ENCODE measurements around the gene SLC23A2. TPM values are rescaled to one million over a fixed set of nuclear protein-coding genes. Genes with fewer than 3 reads are reported as not detected.

Gene SLC23A2
- total RNA-seq, 1 donor from 2014 or later: 17.0 TPM

GRCh38 chr20:4820806-4821518 is 180.3 kb downstream of the SLC23A2 start:
- intact Hi-C loops (cut with micrococcal nuclease): no loop called here

DNA sequence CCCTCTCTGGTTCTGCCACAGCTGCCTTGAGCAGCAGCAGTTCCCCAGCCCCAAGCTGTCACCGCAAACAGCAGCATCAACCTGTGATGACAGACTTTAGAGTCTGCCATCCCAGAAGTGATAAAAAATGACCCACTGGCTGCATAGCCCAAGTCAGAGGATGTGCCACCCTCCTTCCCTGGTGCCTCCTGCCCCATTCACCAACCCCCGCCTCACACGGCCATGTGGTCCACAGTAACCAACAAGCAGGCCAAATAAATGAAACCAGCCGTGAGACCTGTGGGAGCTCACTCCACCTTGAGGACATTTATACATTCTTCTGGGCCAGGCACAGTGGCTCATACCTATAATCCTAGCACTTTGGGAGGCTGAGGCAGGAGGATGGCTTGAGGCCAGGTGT is 181.4 kb downstream of the SLC23A2 start:
- intact Hi-C loops (cut with micrococcal nuclease): no loop called here

- intact Hi-C loops (cut with micrococcal nuclease): no loop called here
These were observed 184.1 kb downstream of the SLC23A2 start for GRCh38 chr20:4817230-4817671.

DNA sequence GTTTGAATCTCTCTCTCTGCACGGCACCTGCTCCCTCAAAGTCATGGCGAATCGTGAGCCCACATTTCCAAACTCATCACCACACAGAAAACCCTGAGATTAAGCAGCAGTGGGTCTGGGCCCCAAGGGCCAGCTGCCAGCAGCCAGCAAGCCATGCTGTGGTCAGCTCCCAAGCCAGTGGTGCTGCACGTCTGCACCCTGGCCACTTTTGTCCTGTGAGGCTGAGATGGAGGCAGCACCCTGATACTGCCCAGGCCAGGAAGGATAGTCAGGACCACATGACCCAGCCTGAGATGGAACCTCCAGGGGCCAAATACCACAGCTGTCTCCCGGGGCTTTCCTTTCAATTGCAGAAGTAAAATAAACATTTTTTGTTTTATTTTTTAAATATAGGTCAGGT is 185.7 kb downstream of the SLC23A2 start:
- intact Hi-C loops (cut with micrococcal nuclease): loop anchor here (2.0 kb wide), 1 partner anchor 27 kb away; no protein-coding TSS in a partner anchor

DNA sequence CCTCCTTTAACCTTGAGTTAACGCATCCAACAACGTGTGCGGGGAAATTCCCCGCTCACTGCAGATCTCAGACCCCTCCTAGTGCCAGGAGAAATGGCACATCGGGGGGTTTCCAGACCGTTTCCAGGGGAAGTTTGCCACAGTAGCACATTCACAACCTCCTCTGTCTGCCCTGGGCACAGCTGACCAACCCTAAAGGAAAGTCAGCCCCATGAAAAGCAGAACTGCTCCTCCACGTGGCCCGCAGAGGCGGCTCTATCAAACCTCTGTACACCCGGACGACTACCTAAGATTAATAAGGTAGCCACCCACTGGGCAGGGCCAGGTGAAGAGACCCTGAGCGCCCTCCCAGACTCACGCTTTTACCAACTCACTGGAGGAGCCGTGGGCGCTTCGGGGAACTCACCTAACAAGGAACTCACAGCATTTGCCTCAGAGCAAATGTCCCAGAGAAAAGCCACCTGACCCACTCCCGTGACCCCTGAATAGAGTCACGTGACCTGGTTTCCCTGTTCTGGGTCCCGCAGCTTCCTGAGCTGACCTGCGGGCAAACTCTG is 186.5 kb downstream of the SLC23A2 start:
- intact Hi-C loops (cut with micrococcal nuclease): loop anchor here (1.0 to 5.0 kb wide), 3 partner anchors 26 to 264 kb away; no protein-coding TSS in a partner anchor

GRCh38 chr20:4813863-4814695 is 187.2 kb downstream of the SLC23A2 start:
- intact Hi-C loops (cut with micrococcal nuclease): loop anchor here (1.0 to 5.0 kb wide), 3 partner anchors 25 to 264 kb away; no protein-coding TSS in a partner anchor

GRCh38 chr20:4813076-4813862 is 188.0 kb downstream of the SLC23A2 start:
- intact Hi-C loops (cut with micrococcal nuclease): loop anchor here (5.0 kb wide), 1 partner anchor 144 kb away; no protein-coding TSS in a partner anchor

- intact Hi-C loops (cut with micrococcal nuclease): loop anchor here (5.0 kb wide), 1 partner anchor 145 kb away; no protein-coding TSS in a partner anchor
These were observed 188.7 kb downstream of the SLC23A2 start for GRCh38 chr20:4812641-4813075.

GRCh38 chr20:4812216-4812615 is 189.1 kb downstream of the SLC23A2 start:
- intact Hi-C loops (cut with micrococcal nuclease): loop anchor here (5.0 kb wide), 1 partner anchor 145 kb away; no protein-coding TSS in a partner anchor

DNA sequence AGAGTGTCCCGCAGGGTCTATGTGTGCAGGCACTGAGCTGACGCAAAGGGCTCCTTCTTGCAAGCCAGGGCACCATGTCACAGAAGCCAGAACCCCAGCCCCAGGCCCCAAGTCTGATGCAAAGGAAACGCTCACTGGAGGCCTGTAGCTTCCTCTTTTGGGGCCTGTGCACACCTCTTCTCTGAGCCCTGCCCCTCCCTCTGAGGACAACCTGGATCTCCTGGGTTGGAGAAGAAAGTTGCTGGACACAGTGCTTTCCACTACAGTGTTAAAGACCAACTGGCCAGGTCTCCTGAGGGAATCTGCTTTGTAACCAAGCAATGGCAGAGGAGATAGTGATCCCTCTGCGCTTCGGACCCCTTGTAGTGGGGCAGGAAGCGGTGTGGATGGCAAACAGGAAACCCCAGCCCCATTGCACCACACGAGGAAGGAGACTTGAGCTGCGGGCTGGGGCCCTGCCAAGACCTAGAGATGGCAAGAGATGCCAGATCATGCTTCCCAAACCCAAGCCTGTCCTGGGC is 189.6 kb downstream of the SLC23A2 start:
- intact Hi-C loops (cut with micrococcal nuclease): loop anchor here (5.0 kb wide), 1 partner anchor 146 kb away; no protein-coding TSS in a partner anchor

DNA sequence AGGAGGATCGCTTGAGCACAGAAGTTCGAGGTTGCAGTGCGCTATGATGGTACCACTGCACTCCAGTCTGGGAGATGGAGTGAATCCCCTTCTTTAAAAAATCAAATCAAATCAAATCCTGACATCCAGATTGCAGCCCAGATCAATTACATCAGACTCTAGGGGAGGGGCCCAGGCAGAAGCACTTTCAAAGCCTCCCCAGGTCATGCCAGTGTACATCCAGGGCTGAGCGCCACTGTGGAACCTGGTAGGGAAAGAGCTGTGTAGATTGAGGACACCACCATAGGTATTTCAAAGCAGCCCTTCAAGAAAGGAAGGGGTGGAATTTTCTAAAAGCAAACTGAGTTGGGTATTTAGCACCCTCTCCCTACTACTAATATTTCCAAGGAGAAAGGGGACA is 190.1 kb downstream of the SLC23A2 start:
- intact Hi-C loops (cut with micrococcal nuclease): loop anchor here (5.0 kb wide), 1 partner anchor 146 kb away; no protein-coding TSS in a partner anchor

- intact Hi-C loops (cut with micrococcal nuclease): loop anchor here (5.0 kb wide), 1 partner anchor 147 kb away; no protein-coding TSS in a partner anchor
These were observed 190.8 kb downstream of the SLC23A2 start for GRCh38 chr20:4810426-4811019.

GRCh38 chr20:4809707-4810106 is 191.6 kb downstream of the SLC23A2 start:
- intact Hi-C loops (cut with micrococcal nuclease): loop anchor here (5.0 kb wide), 1 partner anchor 148 kb away; no protein-coding TSS in a partner anchor

DNA sequence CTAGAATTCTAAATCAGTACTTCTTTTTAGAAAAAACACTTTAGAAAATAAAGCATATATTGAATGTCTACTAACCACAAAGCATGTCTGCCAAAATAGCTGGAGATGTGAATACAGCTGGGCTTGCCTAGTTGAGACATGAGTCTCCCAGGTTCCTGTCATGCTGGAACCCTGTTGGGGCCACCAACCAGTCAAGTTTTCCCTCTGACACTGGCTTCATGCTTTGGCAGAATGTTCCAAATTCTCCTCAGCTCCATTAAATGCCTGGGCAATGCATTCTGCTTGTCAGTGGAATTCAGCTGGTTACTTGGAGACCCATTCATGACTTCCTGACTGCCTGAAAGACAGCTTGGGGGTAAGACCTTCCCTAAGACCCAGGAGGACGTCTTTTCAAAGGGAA is 192.4 kb downstream of the SLC23A2 start:
- intact Hi-C loops (cut with micrococcal nuclease): no loop called here

- intact Hi-C loops (cut with micrococcal nuclease): no loop called here
These were observed 195.5 kb downstream of the SLC23A2 start for GRCh38 chr20:4805663-4806449.

DNA sequence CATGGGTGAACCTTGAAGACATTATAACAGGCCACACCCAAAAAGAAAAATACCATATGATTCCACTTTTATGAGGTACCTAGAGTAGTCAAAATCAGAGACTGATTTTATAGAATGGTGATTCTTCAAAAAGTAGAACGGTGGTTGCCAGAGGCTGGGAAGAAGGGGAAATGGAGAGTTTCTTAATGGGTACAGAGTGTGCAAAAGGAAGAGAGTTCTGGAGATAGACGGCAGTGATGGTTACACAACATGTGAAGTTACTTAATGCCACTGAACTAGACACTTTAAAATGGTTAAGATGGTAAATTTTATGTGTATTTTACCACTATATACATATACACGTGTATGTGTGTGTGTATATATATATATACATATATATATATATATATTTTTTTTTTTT is 198.8 kb downstream of the SLC23A2 start:
- intact Hi-C loops (cut with micrococcal nuclease): no loop called here
